Activated CD8-positive, alpha-beta memory T cell treated with anti-CD3 and anti-CD28 coated beads, Interleukin-2, amount 10 ng/mL, durations not matched to agents 7 days and 5 days (primary cell): Measurements from ENCODE around the gene TFAP2E. TPM values are rescaled to one million over a fixed set of nuclear protein-coding genes. Genes with fewer than 3 reads are reported as not detected.
"Not testable (repeated sequence)": the region's sequence is repeated elsewhere in the genome, so short reads cannot be mapped to it uniquely, and the experiment has no call there.

Experiments
- ATAC-seq: fragments of 150-1000 bp; cut with Tn5 transposase; one replicate; pipeline ENCODE4 v1.10.0; 2021; ENCODE audit warnings: moderate library complexity
- CTCF ChIA-PET: fragments of 350-600 bp; sonication (Branson Sonifier 250); formaldehyde crosslinking; loops from one replicate; lab custom pipeline; 2021; ENCODE audit warnings: antibody characterized with exemption; lab: Charles Lee
- DNase-seq: peaks from one replicate; pipeline ENCODE4 v3.0.0-alpha.2; 2020
- H3K27ac Mint-ChIP-seq: one replicate; pipeline ENCODE4 v1.8.0; 2021; ENCODE audit warnings: mild to moderate bottlenecking, mixed read lengths
- H3K27me3 Mint-ChIP-seq: one replicate; pipeline ENCODE4 v1.8.0; 2021; ENCODE audit warnings: mixed read lengths
- H3K36me3 Mint-ChIP-seq: one replicate; pipeline ENCODE4 v1.8.0; 2021; ENCODE audit warnings: mild to moderate bottlenecking, mixed read lengths
- H3K4me1 Mint-ChIP-seq: one replicate; pipeline ENCODE4 v1.8.0; 2021; ENCODE audit warnings: mixed read lengths
- H3K4me3 Mint-ChIP-seq: one replicate; pipeline ENCODE4 v1.8.0; 2021; ENCODE audit warnings: mild to moderate bottlenecking, moderate library complexity, mixed read lengths
- H3K9me3 Mint-ChIP-seq: one replicate; pipeline ENCODE4 v1.8.0; 2022; ENCODE audit warnings: low read depth, mixed read lengths
- total RNA-seq, 2 experiments: library from RNA; stranded (reverse); gene quantifications; one replicate each; pipeline ENCODE4 v1.2.3, GENCODE V29; 2021

Gene TFAP2E
- total RNA-seq, 2 experiments from 2014 or later, result 0.68 to 1.0 TPM

DNA sequence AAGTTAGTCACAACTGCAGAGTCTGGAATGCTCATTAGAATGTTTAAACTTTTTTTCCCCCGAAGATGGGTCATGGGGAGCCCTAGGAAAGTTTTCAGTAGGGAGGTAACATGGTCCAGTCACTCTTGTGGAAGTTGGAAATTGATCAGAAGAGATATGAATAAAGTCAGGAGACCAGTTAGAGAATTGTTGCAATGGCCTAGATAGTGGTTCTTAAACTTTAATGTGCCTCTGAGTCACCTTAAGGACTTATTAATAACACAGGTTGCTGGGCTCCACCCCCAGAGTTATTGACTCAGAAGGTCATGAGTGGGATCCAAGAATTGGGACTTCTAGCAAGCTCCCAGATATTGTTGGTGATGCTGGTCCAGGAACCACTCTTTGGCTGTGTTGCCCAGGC is 3.2 kb upstream of the TFAP2E start:
- DNase-seq (no peak), ATAC-seq (no peak)
- no peaks in the 10 kb centered on the region for H3K4me1 Mint-ChIP-seq
- CTCF ChIA-PET, result interaction anchor here (0.9 to 4.7 kb wide), 6 partner anchors 32 to 201 kb away, joined by 3 to 47 read pairs (median 4); no protein-coding TSS in a partner anchor
- no peaks in the 10 kb centered on the region for H3K9me3 Mint-ChIP-seq
- no peak overlapping the region for H3K27ac Mint-ChIP-seq
- peaks cover 26% of the 10 kb centered on the region for H3K27me3 Mint-ChIP-seq
- no peaks in the 10 kb centered on the region for H3K36me3 Mint-ChIP-seq
- H3K4me3 Mint-ChIP-seq, result no peak overlapping the region

- H3K4me3 Mint-ChIP-seq, result no peak overlapping the region
- H3K36me3 Mint-ChIP-seq, result peaks cover 3% of the 10 kb centered on the region
- H3K27me3 Mint-ChIP-seq, result peaks cover 34% of the 10 kb centered on the region
- H3K27ac Mint-ChIP-seq, result no peak overlapping the region
- CTCF ChIA-PET, result interaction anchor here (0.6 to 4.7 kb wide), 11 partner anchors 9 to 200 kb away, joined by 3 to 47 read pairs (median 4); no protein-coding TSS in a partner anchor
- ATAC-seq, result no peak
- peaks cover 4% of the 10 kb centered on the region for H3K4me1 Mint-ChIP-seq
- no peaks in the 10 kb centered on the region for H3K9me3 Mint-ChIP-seq
- DNase-seq, result no peak
These were observed 2.5 kb upstream of the TFAP2E start for GRCh38 chr1:35570589-35571137.

- H3K4me3 Mint-ChIP-seq, result no peak overlapping the region
- H3K36me3 Mint-ChIP-seq, result peaks cover 3% of the 10 kb centered on the region
- peaks cover 10% of the 10 kb centered on the region for H3K4me1 Mint-ChIP-seq
- H3K9me3 Mint-ChIP-seq, result no peaks in the 10 kb centered on the region
- H3K27me3 Mint-ChIP-seq, result peaks cover 37% of the 10 kb centered on the region
- CTCF ChIA-PET, result interaction anchor here (0.6 to 4.7 kb wide), 10 partner anchors 9 to 200 kb away, joined by 3 to 47 read pairs (median 4); no protein-coding TSS in a partner anchor
- ATAC-seq (no peak), DNase-seq (no peak)
- no peak overlapping the region for H3K27ac Mint-ChIP-seq
These were observed 1.9 kb upstream of the TFAP2E start for GRCh38 chr1:35571263-35571662.

DNA sequence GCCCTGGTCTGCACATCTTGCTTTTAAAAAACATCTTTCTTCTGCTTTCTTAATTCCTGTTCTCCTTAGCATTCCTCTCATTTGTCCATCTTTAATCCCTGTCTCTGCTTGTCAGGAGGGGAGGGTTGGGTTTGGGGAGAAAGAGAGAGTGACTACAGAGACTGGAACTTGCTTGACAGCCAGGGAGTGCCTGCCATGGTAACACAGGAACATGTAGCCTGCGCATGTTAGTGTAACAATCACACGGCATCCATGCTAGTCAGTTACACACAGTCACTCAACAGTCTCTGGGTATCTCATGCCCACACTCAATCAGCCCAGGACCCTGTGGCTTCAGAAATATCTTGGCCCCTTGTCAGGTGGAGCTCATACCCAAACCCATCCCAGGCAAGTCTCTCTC is 818 bp upstream of the TFAP2E start:
- Mint-ChIP-seq H3K9me3 (no peaks in the 10 kb centered on the region), H3K27me3 (peaks cover 40% of the 10 kb centered on the region), H3K27ac (no peak overlapping the region), H3K4me3 (no peak overlapping the region), H3K4me1 (peaks cover 16% of the 10 kb centered on the region), H3K36me3 (peaks cover 3% of the 10 kb centered on the region)
- ATAC-seq (no peak), DNase-seq (no peak)
- CTCF ChIA-PET, result interaction anchor here (0.6 to 4.8 kb wide), 8 partner anchors 7 to 203 kb away, joined by 3 to 47 read pairs (median 8); no protein-coding TSS in a partner anchor

GRCh38 chr1:35574125-35574654 is 1.1 kb downstream of the TFAP2E start:
- Mint-ChIP-seq H3K4me3 (no peak overlapping the region), H3K27ac (no peak overlapping the region), H3K36me3 (peaks cover 3% of the 10 kb centered on the region), H3K27me3 (peaks cover 45% of the 10 kb centered on the region), H3K4me1 (peaks cover 30% of the 10 kb centered on the region), H3K9me3 (no peaks in the 10 kb centered on the region)
- ATAC-seq (no peak), DNase-seq (no peak)
- CTCF ChIA-PET, result interaction anchor here (0.8 to 4.8 kb wide), 4 partner anchors 9 to 153 kb away, joined by 3 to 47 read pairs (median 22); no protein-coding TSS in a partner anchor

DNA sequence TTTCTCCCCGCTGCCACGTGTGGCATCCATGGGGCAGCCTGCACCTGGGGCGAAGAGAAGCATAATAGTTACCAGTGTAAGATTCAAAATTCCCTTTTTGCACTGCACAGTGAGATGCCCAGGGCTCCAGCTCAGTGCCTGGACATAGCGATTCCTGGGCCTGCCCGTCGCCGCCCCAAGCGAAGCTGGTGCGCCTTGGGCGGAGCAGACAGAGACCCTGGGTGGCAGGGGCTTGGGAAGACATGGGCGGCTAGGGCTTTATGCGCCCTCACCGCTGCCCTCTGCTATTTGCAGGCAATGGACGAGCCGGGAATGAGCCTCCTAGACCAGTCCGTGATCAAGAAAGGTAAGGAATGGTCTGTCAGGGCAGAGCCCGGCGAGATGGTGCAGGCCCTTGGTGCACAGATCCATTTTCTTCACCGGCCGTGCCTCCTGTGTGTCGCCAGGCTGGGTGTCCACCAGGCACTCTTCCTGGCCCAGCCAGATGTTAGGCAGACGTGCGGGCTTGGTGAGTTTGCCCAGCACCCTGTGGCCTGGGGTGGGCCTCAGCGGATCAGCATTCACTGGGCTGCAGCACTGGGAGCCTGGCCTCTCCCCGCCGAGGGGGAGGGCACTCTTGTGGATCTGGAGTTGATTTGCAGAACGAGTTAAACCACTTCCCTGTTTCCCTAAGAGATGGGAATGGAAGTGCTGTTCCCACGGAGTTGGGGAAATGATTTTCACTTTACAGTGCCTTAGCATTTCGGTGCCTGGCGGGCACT is 1.7 kb downstream of the TFAP2E start:
- Mint-ChIP-seq H3K27me3 (peaks cover 45% of the 10 kb centered on the region), H3K4me3 (no peak overlapping the region), H3K36me3 (peaks cover 3% of the 10 kb centered on the region), H3K9me3 (no peaks in the 10 kb centered on the region), H3K4me1 (peaks cover 30% of the 10 kb centered on the region), H3K27ac (no peak overlapping the region)
- DNase-seq (no peak), ATAC-seq (no peak)
- CTCF ChIA-PET, result interaction anchor here (3.1 to 4.8 kb wide), 2 partner anchors 10 to 152 kb away, joined by 11 to 24 read pairs; no protein-coding TSS in a partner anchor

DNA sequence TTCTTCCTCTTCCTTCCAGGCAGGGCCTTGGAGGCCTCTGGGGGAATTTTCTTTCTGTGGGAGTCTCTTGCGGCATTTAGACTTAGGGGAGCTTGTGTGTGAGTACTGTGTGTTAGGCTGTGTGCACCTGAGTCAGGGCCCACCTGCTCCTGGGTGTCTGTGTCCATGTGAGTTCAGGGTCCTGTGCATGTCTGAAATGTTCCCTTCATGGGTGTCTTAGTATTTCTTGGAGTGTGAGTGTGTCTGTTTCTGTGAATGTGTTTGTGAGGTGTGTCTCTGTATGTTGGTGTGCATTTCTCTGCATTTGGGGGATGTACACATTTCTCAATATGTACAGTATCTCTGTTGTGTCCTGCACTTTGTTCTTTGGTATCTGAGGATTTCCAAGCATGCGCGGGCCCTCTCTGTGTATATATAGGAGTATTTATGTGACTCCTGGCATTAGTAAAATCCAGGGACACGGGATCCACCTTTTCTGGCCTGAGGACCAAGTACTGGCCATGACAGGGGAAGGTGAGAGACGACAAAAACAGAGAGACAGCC is 2.4 kb downstream of the TFAP2E start:
- ATAC-seq (no peak), DNase-seq (no peak)
- Mint-ChIP-seq H3K9me3 (no peaks in the 10 kb centered on the region), H3K27me3 (peaks cover 44% of the 10 kb centered on the region), H3K36me3 (peaks cover 3% of the 10 kb centered on the region), H3K4me3 (no peak overlapping the region), H3K27ac (peak overlapping the region; percentile 21), H3K4me1 (peaks cover 30% of the 10 kb centered on the region)
- CTCF ChIA-PET, result interaction anchor here (1.1 to 4.8 kb wide), 6 partner anchors 8 to 197 kb away, joined by 3 to 31 read pairs (median 8); no protein-coding TSS in a partner anchor

DNA sequence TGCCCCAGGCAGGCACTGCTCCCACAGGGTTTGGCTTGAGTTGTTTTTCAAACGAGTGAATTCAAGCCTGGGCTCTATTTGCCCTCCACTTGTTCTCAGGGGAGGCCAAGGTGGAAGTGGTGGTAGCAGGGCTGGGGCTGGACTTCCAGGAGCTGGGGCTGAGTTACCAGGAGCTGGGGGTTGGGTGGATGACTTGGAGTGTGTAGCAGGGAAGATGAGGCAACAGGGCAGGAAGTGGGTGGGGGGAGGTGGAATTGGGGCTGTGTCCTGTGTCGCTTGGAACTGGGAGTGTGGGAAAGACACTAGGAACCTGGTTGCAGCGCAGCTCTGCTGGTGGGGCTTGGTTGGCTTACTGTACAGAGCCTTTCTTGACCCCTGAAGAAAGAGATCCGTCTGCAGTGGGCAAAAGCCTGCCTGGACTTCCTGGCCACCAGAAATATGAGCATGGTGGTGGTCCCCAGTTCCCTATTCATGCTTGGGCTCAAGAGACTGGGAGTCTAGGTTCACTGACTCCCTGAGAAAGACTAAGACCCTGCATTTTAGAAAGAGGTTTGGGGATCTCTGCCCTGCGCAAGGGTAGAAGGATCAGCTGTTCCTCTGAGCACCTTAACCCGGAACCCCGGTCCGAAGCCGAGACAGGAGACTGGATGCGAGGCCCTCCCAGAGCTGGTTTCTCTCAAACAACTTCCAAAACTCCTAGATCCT is 3.1 kb downstream of the TFAP2E start:
- Mint-ChIP-seq H3K4me3 (peak overlapping the region; percentile 58), H3K27me3 (peaks cover 40% of the 10 kb centered on the region), H3K4me1 (peaks cover 30% of the 10 kb centered on the region), H3K36me3 (peaks cover 3% of the 10 kb centered on the region), H3K9me3 (no peaks in the 10 kb centered on the region), H3K27ac (peak overlapping the region; percentile 63)
- DNase-seq, result no peak
- ATAC-seq, result no peak
- CTCF ChIA-PET, result interaction anchor here (1.1 to 4.8 kb wide), 6 partner anchors 8 to 196 kb away, joined by 3 to 31 read pairs (median 8); no protein-coding TSS in a partner anchor

GRCh38 chr1:35576766-35577070 is 3.6 kb downstream of the TFAP2E start:
- H3K27ac Mint-ChIP-seq, result peak overlapping the region; percentile 63
- DNase-seq, H3K36me3 Mint-ChIP-seq, H3K9me3 Mint-ChIP-seq, ATAC-seq: not testable (repeated sequence)
- H3K4me1 Mint-ChIP-seq, result peaks cover 30% of the 10 kb centered on the region
- CTCF ChIA-PET, result interaction anchor here (1.1 to 4.8 kb wide), 6 partner anchors 9 to 196 kb away, joined by 3 to 31 read pairs (median 8); no protein-coding TSS in a partner anchor
- peaks cover 35% of the 10 kb centered on the region for H3K27me3 Mint-ChIP-seq
- H3K4me3 Mint-ChIP-seq, result peak overlapping the region; percentile 77

DNA sequence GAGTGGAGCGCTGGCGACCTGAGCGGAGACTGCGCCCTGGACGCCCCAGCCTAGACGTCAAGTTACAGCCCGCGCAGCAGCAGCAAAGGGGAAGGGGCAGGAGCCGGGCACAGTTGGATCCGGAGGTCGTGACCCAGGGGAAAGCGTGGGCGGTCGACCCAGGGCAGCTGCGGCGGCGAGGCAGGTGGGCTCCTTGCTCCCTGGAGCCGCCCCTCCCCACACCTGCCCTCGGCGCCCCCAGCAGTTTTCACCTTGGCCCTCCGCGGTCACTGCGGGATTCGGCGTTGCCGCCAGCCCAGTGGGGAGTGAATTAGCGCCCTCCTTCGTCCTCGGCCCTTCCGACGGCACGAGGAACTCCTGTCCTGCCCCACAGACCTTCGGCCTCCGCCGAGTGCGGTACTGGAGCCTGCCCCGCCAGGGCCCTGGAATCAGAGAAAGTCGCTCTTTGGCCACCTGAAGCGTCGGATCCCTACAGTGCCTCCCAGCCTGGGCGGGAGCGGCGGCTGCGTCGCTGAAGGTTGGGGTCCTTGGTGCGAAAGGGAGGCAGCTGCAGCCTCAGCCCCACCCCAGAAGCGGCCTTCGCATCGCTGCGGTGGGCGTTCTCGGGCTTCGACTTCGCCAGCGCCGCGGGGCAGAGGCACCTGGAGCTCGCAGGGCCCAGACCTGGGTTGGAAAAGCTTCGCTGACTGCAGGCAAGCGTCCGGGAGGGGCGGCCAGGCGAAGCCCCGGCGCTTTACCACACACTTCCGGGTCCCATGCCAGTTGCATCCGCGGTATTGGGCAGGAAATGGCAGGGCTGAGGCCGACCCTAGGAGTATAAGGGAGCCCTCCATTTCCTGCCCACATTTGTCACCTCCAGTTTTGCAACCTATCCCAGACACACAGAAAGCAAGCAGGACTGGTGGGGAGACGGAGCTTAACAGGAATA is 4.2 kb downstream of the TFAP2E start:
- Mint-ChIP-seq H3K4me3 (peak overlapping the region; percentile 77), H3K9me3 (no peaks in the 10 kb centered on the region), H3K27ac (peak overlapping the region; percentile 86), H3K36me3 (peaks cover 3% of the 10 kb centered on the region), H3K27me3 (peaks cover 29% of the 10 kb centered on the region), H3K4me1 (peaks cover 30% of the 10 kb centered on the region)
- CTCF ChIA-PET, result interaction anchor here (0.6 to 4.8 kb wide), 12 partner anchors 9 to 697 kb away, joined by 3 to 31 read pairs (median 6); partner anchors contain the start of gene CLSPN
- DNase-seq (peak; percentile 91), ATAC-seq (peak; percentile 91)

GRCh38 chr1:35580949-35581388 is 7.9 kb downstream of the TFAP2E start:
- Mint-ChIP-seq H3K27me3 (peaks cover 10% of the 10 kb centered on the region), H3K27ac (no peak overlapping the region), H3K4me3 (no peak overlapping the region), H3K36me3 (no peaks in the 10 kb centered on the region), H3K4me1 (peaks cover 23% of the 10 kb centered on the region), H3K9me3 (no peaks in the 10 kb centered on the region)
- DNase-seq (no peak), ATAC-seq (no peak)
- CTCF ChIA-PET, result interaction anchor here (1.0 to 1.2 kb wide), 2 partner anchors 16 to 177 kb away, joined by 3 to 4 read pairs; no protein-coding TSS in a partner anchor

- H3K27ac Mint-ChIP-seq, DNase-seq, H3K4me3 Mint-ChIP-seq, H3K27me3 Mint-ChIP-seq, CTCF ChIA-PET, ATAC-seq, H3K36me3 Mint-ChIP-seq, H3K9me3 Mint-ChIP-seq: not testable (repeated sequence)
- H3K4me1 Mint-ChIP-seq, result peaks cover 16% of the 10 kb centered on the region
These were observed 8.5 kb downstream of the TFAP2E start for GRCh38 chr1:35581621-35582020.
